ENCODE results near the gene TMEM239.
"Not testable (repeated sequence)": the region's sequence is repeated elsewhere in the genome, so short reads cannot be mapped to it uniquely, and the experiment has no call there.

Gene TMEM239

GRCh38 chr20:2820896-2821869, 5.0 kb downstream of the TMEM239 start:
- no peak for DNase-seq (ENCODE audit: low read depth)

- DNase-seq (ENCODE audit: low read depth) = no peak
These were observed 5.9 kb downstream of the TMEM239 start for GRCh38 chr20:2822073-2822472.

GRCh38 chr20:2825761-2826160, 9.6 kb downstream of the TMEM239 start:
- no peak for DNase-seq (ENCODE audit: low read depth)

GRCh38 chr20:2826655-2827054, 10.5 kb downstream of the TMEM239 start:
- DNase-seq (ENCODE audit: low read depth) = no peak

- no peak for DNase-seq (ENCODE audit: low read depth)
These were observed 13.2 kb downstream of the TMEM239 start for GRCh38 chr20:2829376-2829775.

GRCh38 chr20:2831206-2831605, 15.0 kb downstream of the TMEM239 start:
- not testable (repeated sequence) for DNase-seq (ENCODE audit: low read depth)

GRCh38 chr20:2833761-2834160, 17.6 kb downstream of the TMEM239 start:
- DNase-seq (ENCODE audit: low read depth) = no peak

GRCh38 chr20:2834401-2835110, 18.4 kb downstream of the TMEM239 start:
- DNase-seq (ENCODE audit: low read depth) = no peak

- DNase-seq (ENCODE audit: low read depth) = no peak
These were observed 19.2 kb downstream of the TMEM239 start for GRCh38 chr20:2835331-2835796.

- DNase-seq (ENCODE audit: low read depth) = no peak
These were observed 19.9 kb downstream of the TMEM239 start for GRCh38 chr20:2836035-2836434.

- DNase-seq (ENCODE audit: low read depth) = no peak
These were observed 21.2 kb downstream of the TMEM239 start for GRCh38 chr20:2837221-2837960.

- no peak for DNase-seq (ENCODE audit: low read depth)
These were observed 22.1 kb downstream of the TMEM239 start for GRCh38 chr20:2838170-2838797.

- no peak for DNase-seq (ENCODE audit: low read depth)
These were observed 22.9 kb downstream of the TMEM239 start for GRCh38 chr20:2838847-2839671.

- DNase-seq (ENCODE audit: low read depth) = no peak
These were observed 23.6 kb downstream of the TMEM239 start for GRCh38 chr20:2839732-2840137.

GRCh38 chr20:2840138-2840966, 24.2 kb downstream of the TMEM239 start, which contains the start of the genes PCED1A and VPS16:
Gene PCED1A, minus strand, starts transcription at chr20:2840655. Its CDS starts 743 bp downstream, at chr20:2839912.
Gene VPS16, plus strand, starts transcription at chr20:2840745. Its CDS starts 30 bp downstream, at chr20:2840775.
- peak; percentile 34 for DNase-seq (ENCODE audit: low read depth)

GRCh38 chr20:2840967-2841531, 24.9 kb downstream of the TMEM239 start:
- DNase-seq (ENCODE audit: low read depth) = peak; percentile 18

GRCh38 chr20:2845607-2846006, 29.4 kb downstream of the TMEM239 start:
- no peak for DNase-seq (ENCODE audit: low read depth)

- no peak for DNase-seq (ENCODE audit: low read depth)
These were observed 30.5 kb downstream of the TMEM239 start for GRCh38 chr20:2846698-2847097.

- DNase-seq (ENCODE audit: low read depth) = no peak
These were observed 31.6 kb downstream of the TMEM239 start for GRCh38 chr20:2847802-2848201.
